H1 (cell line): ENCODE results near the gene PRXL2A. TPM values are rescaled to one million over a fixed set of nuclear protein-coding genes. Genes with fewer than 3 reads are reported as not detected.

Source experiments
- CTCF ChIA-PET: fragments of 300-600 bp; sonication (Branson Sonifier 250); formaldehyde crosslinking; loops from one replicate; lab custom pipeline; 2021; ENCODE audit not compliant: partially characterized antibody; lab: Charles Lee
- POLR2A ChIA-PET: fragments of 300-600 bp; sonication (Branson Sonifier 250); formaldehyde crosslinking; loops from one replicate; lab custom pipeline; 2021; ENCODE audit warnings: inconsistent platforms; ENCODE audit not compliant: partially characterized antibody; lab: Charles Lee
- DNase-seq, 2 experiments: peaks; one replicate each; pipeline versions ENCODE4 v3.0.0 to v3.0.0-alpha.2; 2010 to 2022; ENCODE audit warnings: low spot score in 2 of 2, low read depth in 1 of 2, mixed read lengths in 1 of 2
- FAIRE-seq: peaks from 2 replicates; lab custom pipeline; 2011; peaks lifted over from hg19 to GRCh38; lab: Jason Lieb, UNC
- H2AFZ ChIP-seq: 2 replicates; pipeline ENCODE4 v1.8.1; 2012; ENCODE audit warnings: low read length, inconsistent platforms
- H2AK5ac ChIP-seq: 2 replicates; pipeline ENCODE4 v1.6.1; 2013; ENCODE audit warnings: low read depth, low read length
- H2BK120ac ChIP-seq: replicated peaks from 2 replicates; pipeline ENCODE3; 2013; ENCODE audit warnings: low read depth, low read length, inconsistent platforms
- H2BK12ac ChIP-seq: 2 replicates; pipeline ENCODE4 v1.6.1; 2013; ENCODE audit warnings: low read depth, low read length
- H2BK15ac ChIP-seq: 2 replicates; pipeline ENCODE4 v1.6.1; 2013; ENCODE audit warnings: low read length
- H2BK20ac ChIP-seq: 2 replicates; pipeline ENCODE4 v1.6.1; 2013; ENCODE audit warnings: low read length
- H2BK5ac ChIP-seq: 2 replicates; pipeline ENCODE4 v1.6.1; 2013; ENCODE audit warnings: low read depth, low read length
- H3K14ac ChIP-seq: 2 replicates; pipeline ENCODE4 v1.6.1; 2013; ENCODE audit warnings: inconsistent platforms; ENCODE audit not compliant: insufficient read length
- H3K18ac ChIP-seq: 2 replicates; pipeline ENCODE4 v1.6.1; 2013; ENCODE audit warnings: low read length; ENCODE audit errors: extremely low read depth
- H3K23ac ChIP-seq: 2 replicates; pipeline ENCODE4 v1.6.1; 2013; ENCODE audit warnings: inconsistent platforms; ENCODE audit not compliant: insufficient read length
- H3K23me2 ChIP-seq: 2 replicates; pipeline ENCODE4 v1.6.1; 2013; ENCODE audit warnings: low read depth, low read length
- H3K27ac ChIP-seq: 2 replicates; pipeline ENCODE4 v1.6.1; 2011; ENCODE audit warnings: low read depth, low read length, inconsistent platforms
- H3K27me3 ChIP-seq, 4 experiments: replicated peaks in 1 of 4; 1 replicate in 1 of 4; 2 replicates in 3 of 4; pipeline versions ENCODE4 v1.6.1 to v1.8.1; 2011 to 2013; ENCODE audit warnings: low read length in 3 of 4, mild to moderate bottlenecking in 3 of 4, inconsistent platforms in 2 of 4, mixed read lengths in 2 of 4, moderate library complexity in 1 of 4; ENCODE audit not compliant: control insufficient read depth in 3 of 4, insufficient read depth in 3 of 4; ENCODE audit errors: extremely low read depth in 1 of 4
- H3K36me3 ChIP-seq, 4 experiments: 2 replicates each; pipeline versions ENCODE4 v1.6.1 to v1.8.1; 2011 to 2013; ENCODE audit warnings: mild to moderate bottlenecking in 4 of 4, low read length in 3 of 4, moderate library complexity in 2 of 4, control low read depth in 1 of 4, inconsistent platforms in 1 of 4; ENCODE audit not compliant: insufficient read depth in 4 of 4, control insufficient read depth in 2 of 4
- H3K4ac ChIP-seq: replicated peaks from 2 replicates; pipeline ENCODE3; 2013; ENCODE audit warnings: low read length, low read depth, mixed read lengths, inconsistent platforms; ENCODE audit not compliant: insufficient read length
- H3K4me1 ChIP-seq, 4 experiments: replicated peaks in 1 of 4; 1 replicate in 1 of 4; 2 replicates in 3 of 4; pipeline versions ENCODE4 v1.6.1 to v1.8.1; 2011 to 2013; ENCODE audit warnings: low read length in 3 of 4, inconsistent platforms in 2 of 4, mixed read lengths in 1 of 4; ENCODE audit not compliant: insufficient read depth in 4 of 4, control insufficient read depth in 3 of 4
- H3K4me2 ChIP-seq, 2 experiments: 2 replicates each; pipeline versions ENCODE4 v1.6.1 to v1.8.1; 2011 to 2013; ENCODE audit warnings: low read depth in 2 of 2, low read length in 2 of 2, control low read depth in 1 of 2, inconsistent platforms in 1 of 2, mild to moderate bottlenecking in 1 of 2; ENCODE audit not compliant: insufficient read depth in 1 of 2
- H3K4me3 ChIP-seq, 4 experiments: fragments of 200-600, 300-600 bp in 1 of 4; sonication (generic), shearing (Covaris generic), sonication (Bioruptor Twin) in 1 of 4; 2 replicates each; pipeline versions ENCODE4 v1.5.1 to v1.8.1; 2011 to 2016; ENCODE audit warnings: low read length in 4 of 4, low read depth in 3 of 4, control low read depth in 2 of 4, inconsistent platforms in 2 of 4, mild to moderate bottlenecking in 2 of 4, mixed read lengths in 1 of 4, moderate library complexity in 1 of 4; ENCODE audit not compliant: insufficient read depth in 2 of 4; ENCODE audit errors: extremely low read depth in 1 of 4
- H3K56ac ChIP-seq: replicated peaks from 2 replicates; pipeline ENCODE3; 2013; ENCODE audit warnings: low read depth, mild to moderate bottlenecking, mixed read lengths, low read length, inconsistent platforms; ENCODE audit not compliant: insufficient read length
- H3K79me1 ChIP-seq: 2 replicates; pipeline ENCODE4 v1.6.1; 2013; ENCODE audit warnings: low read depth, low read length, control low read depth
- H3K79me2 ChIP-seq, 2 experiments: 2 replicates each; pipeline versions ENCODE4 v1.6.1 to v1.8.1; 2012 to 2013; ENCODE audit warnings: low read length in 2 of 2, mild to moderate bottlenecking in 2 of 2, inconsistent platforms in 1 of 2; ENCODE audit not compliant: insufficient read depth in 2 of 2, control insufficient read depth in 1 of 2
- H3K9ac ChIP-seq, 4 experiments: replicated peaks in 1 of 4; 1 replicate in 1 of 4; 2 replicates in 3 of 4; pipeline versions ENCODE4 v1.6.1 to v1.8.1; 2011 to 2013; ENCODE audit warnings: low read depth in 3 of 4, low read length in 3 of 4, control low read depth in 2 of 4, mild to moderate bottlenecking in 2 of 4, moderate library complexity in 2 of 4, inconsistent platforms in 1 of 4; ENCODE audit errors: extremely low read depth in 1 of 4
- H3K9me3 ChIP-seq, 2 experiments: 2 replicates each; pipeline versions ENCODE4 v1.6.1 to v1.8.1; 2012 to 2013; ENCODE audit warnings: mild to moderate bottlenecking in 2 of 2, moderate library complexity in 2 of 2, control low read depth in 1 of 2, inconsistent platforms in 1 of 2, low read depth in 1 of 2, low read length in 1 of 2, mixed read lengths in 1 of 2; ENCODE audit not compliant: insufficient read depth in 2 of 2
- H4K20me1 ChIP-seq, 2 experiments: replicated peaks in 1 of 2; 2 replicates each; pipeline versions ENCODE3 to v1.8.1; 2011 to 2013; ENCODE audit warnings: inconsistent platforms in 2 of 2, low read length in 2 of 2, mild to moderate bottlenecking in 1 of 2; ENCODE audit not compliant: insufficient read depth in 2 of 2, control insufficient read depth in 1 of 2
- H4K5ac ChIP-seq: 2 replicates; pipeline ENCODE4 v1.6.1; 2013; ENCODE audit warnings: low read length, low read depth, mixed read lengths, inconsistent platforms; ENCODE audit not compliant: insufficient read length
- H4K8ac ChIP-seq: 2 replicates; pipeline ENCODE4 v1.8.0; 2013; ENCODE audit warnings: mild to moderate bottlenecking, moderate library complexity, low read length, inconsistent platforms; ENCODE audit not compliant: insufficient read depth; ENCODE audit errors: extremely low read depth
- H4K91ac ChIP-seq: replicated peaks from 2 replicates; pipeline ENCODE3; 2013; ENCODE audit warnings: low read length, mixed read lengths, inconsistent platforms; ENCODE audit not compliant: insufficient read length
- POLR2AphosphoS5 ChIP-seq: IDR thresholded peaks from 2 replicates; pipeline ENCODE4 v1.6.1; 2011; ENCODE audit warnings: low read depth, low read length
- whole genome bisulfite sequencing, 2 experiments: shearing (Covaris generic) in 1 of 2; methylation state at CpG; one replicate each; pipeline versions ENCODE4 v1.1.6 to v1.1.7; 2013 to 2015; ENCODE audit warnings: low lambda C conversion rate in 2 of 2, mixed read lengths in 2 of 2, inconsistent platforms in 1 of 2, low coverage in 1 of 2, missing lambda C conversion rate in 1 of 2; ENCODE audit not compliant: insufficient replicate concordance in 2 of 2, insufficient coverage in 1 of 2, insufficient read length in 1 of 2; ENCODE audit errors: extremely low coverage in 1 of 2, missing lambda C conversion rate in 1 of 2; 5-methylcytosine and 5-hydroxymethylcytosine counted together
- polyA plus RNA-seq, 7 experiments: library from polyadenylated mRNA; depleted of rRNA in 3 of 7; stranded (reverse) in 5 of 7; unstranded in 2 of 7; fragments of >200 nt in 5 of 7; fragments of 200-250 nt in 2 of 7; gene quantifications; 1 replicate in 5 of 7; 2 replicates in 1 of 7; 4 replicates in 1 of 7; pipeline versions ENCODE4 v1.2.1 to v1.2.3, GENCODE V29; 2011 to 2013; ENCODE audit warnings: missing spikeins in 2 of 7, mixed read lengths in 2 of 7
- total RNA-seq: library from RNA; stranded (reverse); fragmentation: NEBNext Ultra II Directional; extraction: Animal tissue kit (Norgen Biotek cat#: 25700); gene quantifications from 2 replicates; pipeline ENCODE4 v1.2.1, GENCODE V29; 2021

The PRXL2A gene
- total and polyA plus RNA-seq, 2 of the 8 experiments (the other 6 are each of a cell fraction or from before 2014, with no cell fraction given), result 13.4 to 58.3 TPM

DNA sequence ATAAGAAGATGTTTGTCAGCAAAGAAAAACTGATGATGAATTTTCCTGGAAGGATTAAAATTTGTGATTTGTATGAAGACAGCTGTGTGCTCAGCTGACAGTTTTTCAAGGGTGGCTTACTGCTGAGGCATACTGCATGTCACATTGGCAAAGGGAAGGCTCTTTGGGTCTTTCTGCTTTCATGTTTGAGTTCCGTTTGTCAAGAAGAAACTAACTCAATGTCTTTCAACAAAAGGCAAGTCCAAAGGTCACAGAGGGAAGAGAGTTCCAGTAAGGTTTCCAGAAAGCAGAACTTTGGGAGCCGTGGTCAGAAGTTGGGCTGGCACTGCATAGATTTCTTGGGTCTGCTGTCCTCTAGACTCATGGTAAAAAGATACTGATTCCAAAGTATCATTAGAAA, 34.8 kb upstream of the PRXL2A start:
- H3K79me1 ChIP-seq, result no peaks in the 10 kb centered on the region
- H3K56ac ChIP-seq, result no peak overlapping the region
- 87% methylated on average over 2 of the region's 2 CpGs; no CpG with 5 or more reads in 1 of the 2 experiments for WGBS, 2 experiments
- no peaks in the 10 kb centered on the region for H3K79me2 ChIP-seq
- no peak overlapping the region for H3K4ac ChIP-seq
- no peak overlapping the region for H3K4me3 ChIP-seq
- H2BK120ac ChIP-seq, result no peak overlapping the region
- H3K4me1 ChIP-seq, result no peaks in the 10 kb centered on the region
- no peak overlapping the region for H3K23ac ChIP-seq
- no peak overlapping the region for H4K8ac ChIP-seq
- H3K27ac ChIP-seq, result no peak overlapping the region
- H2BK15ac ChIP-seq, result no peak overlapping the region
- ChIA-PET CTCF (interaction anchor here (0.5 to 1.3 kb wide), 5 partner anchors 75 to 645 kb away, joined by 3 to 4 read pairs (median 3); no protein-coding TSS in a partner anchor), POLR2A (interaction anchor here (0.6 kb wide), 1 partner anchor 14 kb away, joined by 3 read pairs; no protein-coding TSS in a partner anchor)
- no peak overlapping the region for H2AK5ac ChIP-seq
- H3K27me3 ChIP-seq, result no peaks in the 10 kb centered on the region; a peak in 1 of 7 replicates
- H2BK20ac ChIP-seq, result no peak overlapping the region
- no peak overlapping the region for H2BK5ac ChIP-seq
- no peak overlapping the region for H4K91ac ChIP-seq
- no peak overlapping the region for H4K5ac ChIP-seq
- H3K9me3 ChIP-seq, result no peaks in the 10 kb centered on the region; a peak in 1 of 4 replicates
- no peak for TF ChIP-seq POLR2AphosphoS5
- H3K18ac ChIP-seq, result no peak overlapping the region
- no peak for DNase-seq
- no peak overlapping the region for H2AFZ ChIP-seq
- no peaks in the 10 kb centered on the region for H4K20me1 ChIP-seq
- no peak overlapping the region for H3K4me2 ChIP-seq
- no peak overlapping the region for H3K9ac ChIP-seq
- H3K36me3 ChIP-seq, result no peaks in the 10 kb centered on the region
- no peaks in the 10 kb centered on the region for H3K23me2 ChIP-seq
- FAIRE-seq, result no peak
- no peak overlapping the region for H3K14ac ChIP-seq
- H2BK12ac ChIP-seq, result no peak overlapping the region
